Uterus (tissue), 4 donors: ENCODE data around the gene SPC25. TPM values are rescaled to one million over a fixed set of nuclear protein-coding genes. Genes with fewer than 3 reads are reported as not detected.
"Not testable (repeated sequence)": the region's sequence is repeated elsewhere in the genome, so short reads cannot be mapped to it uniquely, and the experiment has no call there.

ENCODE experiments used
- DNase-seq, 2 donors: peaks; one replicate each; pipeline ENCODE4 v3.0.0-alpha.2; 2019 to 2020
- H3K27ac ChIP-seq, 2 donors: fragments of 200-600 bp; sonication (generic); 1 replicate in 1 of 2; 2 replicates in 1 of 2; pipeline ENCODE4 v1.5.1; 2016 to 2018
- H3K27me3 ChIP-seq, 2 donors: fragments of 200-600 bp; sonication (generic); one replicate each; pipeline ENCODE4 v1.5.1; 2018 to 2019; ENCODE audit warnings: control low read depth in 1 of 2
- H3K36me3 ChIP-seq, 2 donors: fragments of 200-600 bp; sonication (generic); one replicate each; pipeline ENCODE4 v1.5.1; 2019; ENCODE audit warnings: control low read depth in 1 of 2
- H3K4me1 ChIP-seq, 2 donors: fragments of 200-600 bp; sonication (generic); one replicate each; pipeline ENCODE4 v1.5.1; 2018 to 2019; ENCODE audit warnings: control low read depth in 1 of 2
- H3K4me3 ChIP-seq, 2 donors: fragments of 200-600 bp; sonication (generic); 1 replicate in 1 of 2; 2 replicates in 1 of 2; pipeline ENCODE4 v1.5.1; 2018 to 2019; ENCODE audit warnings: mild to moderate bottlenecking in 1 of 2
- H3K9me3 ChIP-seq, 2 donors: fragments of 200-600 bp; sonication (generic); one replicate each; pipeline ENCODE4 v1.5.1; 2019; ENCODE audit warnings: control low read depth in 1 of 2
- CTCF ChIP-seq, 4 experiments: fragments of 200-600 bp in 2 of 4; fragments of 450-650 bp in 2 of 4; sonication (generic) in 2 of 4; IDR thresholded peaks; one replicate each; pipeline ENCODE4 v1.5.1; 2016 to 2019; ENCODE audit warnings: antibody characterized with exemption in 4 of 4, mild to moderate bottlenecking in 2 of 4, moderate library complexity in 1 of 4
- POLR2A ChIP-seq, 2 donors: fragments of 450-650 bp; IDR thresholded peaks; one replicate each; pipeline ENCODE4 v1.6.1; 2016; ENCODE audit warnings: antibody characterized with exemption in 2 of 2, mild to moderate bottlenecking in 1 of 2, moderate library complexity in 1 of 2
- intact Hi-C: fragments of 100-400 bp; cut with DNase I; formaldehyde crosslinking; loops from one replicate; pipeline ENCODE4 v1.15.1; 2023; ENCODE audit warnings: low total_unique reads
- total RNA-seq, 4 donors: library from RNA; depleted of rRNA in 3 of 4; stranded (reverse); fragments of >200 nt in 3 of 4; gene quantifications; one replicate each; pipeline versions ENCODE4 v1.1.0 to v1.2.4, GENCODE V29; 2014 to 2023
- donor health status: DM: yes; HTN: yes; CAD: no.

SPC25 gene, protein sequence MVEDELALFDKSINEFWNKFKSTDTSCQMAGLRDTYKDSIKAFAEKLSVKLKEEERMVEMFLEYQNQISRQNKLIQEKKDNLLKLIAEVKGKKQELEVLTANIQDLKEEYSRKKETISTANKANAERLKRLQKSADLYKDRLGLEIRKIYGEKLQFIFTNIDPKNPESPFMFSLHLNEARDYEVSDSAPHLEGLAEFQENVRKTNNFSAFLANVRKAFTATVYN
- 1 to 10 TPM in 1 of 4 donors, under 1 TPM in 1, not detected in 2; 0.43 to 9.5 TPM for total RNA-seq

- intact Hi-C loops, result no loop called here
- no peaks in the 10 kb centered on the region for H3K27me3 ChIP-seq
- peak within 1 kb of the TSS; percentile 32 to 45 for H3K4me3 ChIP-seq
- no peaks in the 10 kb centered on the region for H3K9me3 ChIP-seq
- TF ChIP-seq CTCF (IDR thresholded peaks at IDR 0.05), result no peak
- TF ChIP-seq POLR2A (IDR thresholded peaks at IDR 0.05), result no peak
- H3K4me1 ChIP-seq, result no peaks in the 10 kb centered on the region
- H3K27ac ChIP-seq, result no peak within 1 kb of the TSS
- no peaks in the 10 kb centered on the region for H3K36me3 ChIP-seq
- peak; percentile 84 to 85 for DNase-seq
These were observed at the start of gene SPC25 for GRCh38 chr2:168890006-168890782. SPC25 (minus strand) TSS chr2:168890430; CDS start chr2:168889519, 911 bp downstream.

GRCh38 chr2:168939918-168940317, 49.7 kb upstream of the SPC25 start:
- H3K27ac ChIP-seq, result no peak overlapping the region
- intact Hi-C loops, result no loop called here
- no peaks in the 10 kb centered on the region for H3K27me3 ChIP-seq
- no peak for DNase-seq
- H3K4me3 ChIP-seq, result no peak overlapping the region
- no peaks in the 10 kb centered on the region for H3K4me1 ChIP-seq
- H3K36me3 ChIP-seq, result no peaks in the 10 kb centered on the region
- TF ChIP-seq POLR2A (IDR thresholded peaks at IDR 0.05) (no peak), CTCF (IDR thresholded peaks at IDR 0.05) (no peak)
- H3K9me3 ChIP-seq, result no peaks in the 10 kb centered on the region

DNA sequence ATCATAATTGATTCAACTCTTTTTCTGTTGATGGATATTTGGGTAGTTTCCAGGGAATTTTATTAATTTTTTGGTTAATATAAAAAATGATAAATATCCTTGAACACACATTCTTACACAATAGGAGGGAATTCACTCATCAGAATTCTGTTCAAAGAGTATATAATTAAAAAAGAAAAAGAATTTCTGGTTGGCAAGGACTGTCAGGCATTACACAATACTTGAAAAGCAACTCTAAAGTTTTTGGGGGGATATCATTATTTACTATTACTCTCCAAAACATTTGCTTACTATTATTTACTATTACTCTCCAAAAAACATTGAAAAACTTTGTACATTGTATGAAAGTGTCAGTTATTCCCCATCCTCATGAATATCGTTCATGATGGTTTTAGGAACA, 48.8 kb upstream of the SPC25 start:
- Histone ChIP-seq H3K27me3 (no peaks in the 10 kb centered on the region), H3K4me1 (no peaks in the 10 kb centered on the region), H3K36me3 (no peaks in the 10 kb centered on the region), H3K4me3 (no peak overlapping the region), H3K27ac (no peak overlapping the region), H3K9me3 (no peaks in the 10 kb centered on the region)
- no peak for TF ChIP-seq CTCF (IDR thresholded peaks at IDR 0.05)
- no peak for DNase-seq
- intact Hi-C loops, result no loop called here

GRCh38 chr2:168935810-168936581, 45.8 kb upstream of the SPC25 start:
- Histone ChIP-seq H3K4me1 (no peaks in the 10 kb centered on the region), H3K36me3 (no peaks in the 10 kb centered on the region), H3K27ac (no peak overlapping the region), H3K9me3 (no peaks in the 10 kb centered on the region), H3K27me3 (no peaks in the 10 kb centered on the region), H3K4me3 (no peak overlapping the region)
- DNase-seq, result no peak
- TF ChIP-seq CTCF (IDR thresholded peaks at IDR 0.05) (no peak), POLR2A (IDR thresholded peaks at IDR 0.05) (no peak)
- intact Hi-C loops, result no loop called here

DNA sequence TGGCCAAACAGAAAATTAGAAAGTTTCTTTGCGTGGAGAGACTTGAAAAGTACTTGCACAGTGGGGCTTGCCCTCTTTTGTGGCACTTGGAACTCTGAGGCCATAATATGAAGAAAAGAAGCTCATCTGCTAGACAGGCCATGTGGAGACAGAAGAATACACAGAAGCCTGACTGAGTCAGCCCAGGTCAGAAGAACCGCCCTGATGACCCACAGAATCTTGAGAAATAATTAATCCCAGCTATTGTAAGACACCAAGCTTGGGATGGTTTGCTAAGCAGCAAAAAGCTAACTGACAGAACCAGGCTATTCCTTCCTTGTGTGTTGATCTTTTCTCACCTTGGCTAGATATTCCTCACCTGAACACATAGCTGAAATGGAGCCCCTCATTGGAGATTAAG, 44.6 kb upstream of the SPC25 start:
- TF ChIP-seq POLR2A (IDR thresholded peaks at IDR 0.05) (no peak), CTCF (IDR thresholded peaks at IDR 0.05) (no peak)
- H3K27ac ChIP-seq, result no peak overlapping the region
- intact Hi-C loops, result no loop called here

DNA sequence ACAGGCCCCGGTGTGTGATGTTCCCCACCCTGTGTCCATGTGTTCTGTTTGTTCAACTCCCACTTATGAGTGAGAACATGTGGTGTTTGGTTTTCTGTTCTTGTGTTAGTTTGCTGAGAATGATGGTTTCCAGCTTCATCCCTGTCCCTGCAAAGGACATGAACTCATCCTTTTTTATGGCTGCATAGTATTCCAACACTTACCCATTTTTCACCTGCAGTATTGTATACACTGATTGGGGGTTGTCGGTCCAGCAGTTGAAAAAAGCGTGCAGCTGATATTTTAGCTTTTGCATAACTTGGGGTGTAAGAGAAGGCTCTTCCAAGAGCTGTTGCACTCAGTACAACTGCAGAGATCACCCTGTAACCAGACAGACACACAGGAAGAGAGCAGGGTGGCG, 41.9 kb upstream of the SPC25 start:
- H3K9me3 ChIP-seq, intact Hi-C loops, H3K36me3 ChIP-seq, DNase-seq, H3K4me3 ChIP-seq, H3K27ac ChIP-seq, H3K27me3 ChIP-seq, H3K4me1 ChIP-seq: not testable (repeated sequence)

More for the DNA sequence above, 44.6 kb upstream of the SPC25 start:
- Histone ChIP-seq H3K4me3 (no peak overlapping the region), H3K27me3 (no peaks in the 10 kb centered on the region), H3K36me3 (no peaks in the 10 kb centered on the region), H3K9me3 (no peaks in the 10 kb centered on the region), H3K4me1 (no peaks in the 10 kb centered on the region)
- no peak for DNase-seq
